HCT116 (cell line): Measurements from ENCODE around the gene NNT. TPM values are rescaled to one million over a fixed set of nuclear protein-coding genes. Genes with fewer than 3 reads are reported as not detected.

ENCODE experiments used
- ATAC-seq: fragments of 200-7000 bp; cut with Tn5 transposase; 2 replicates; pipeline ENCODE4 v1.9.1; 2020; ENCODE audit warnings: mild to moderate bottlenecking, moderate library complexity
- BruUV-seq: library from RNA; stranded (reverse); fragments of 400-500 nt; replicated peaks from 2 replicates; lab custom pipeline; 2021; lab: Mats Ljungman, UMichigan
- CTCF ChIA-PET: fragments of 300-600 bp; sonication (Branson Sonifier 250); formaldehyde crosslinking; loops from one replicate; lab custom pipeline; 2021; ENCODE audit warnings: antibody characterized with exemption; lab: Charles Lee
- POLR2A ChIA-PET: fragments of 300-600, 350-600 bp; sonication (Branson Sonifier 250); formaldehyde crosslinking; loops from one replicate; lab custom pipeline; 2021; ENCODE audit warnings: antibody characterized with exemption; lab: Charles Lee
- RAD21 ChIA-PET, 2 experiments: fragments of 300-600 bp; sonication (Branson Sonifier 250); formaldehyde crosslinking; loops; one replicate each; lab custom pipeline; 2023; ENCODE audit warnings: low total read pairs in 2 of 2; ENCODE audit not compliant: uncharacterized antibody in 2 of 2, unreplicated experiment in 2 of 2, low non-redundant PET in 1 of 2; lab: Charles Lee
- DNase-seq: peaks from one replicate; pipeline ENCODE4 v3.0.0-alpha.2; 2010; ENCODE audit warnings: low read depth, low spot score
- H2AFZ ChIP-seq: fragments of 200-600 bp; shearing (Covaris generic), sonication (generic); 2 replicates; pipeline ENCODE4 v1.6.1; 2017; ENCODE audit warnings: low read depth, mixed run types, mixed read lengths, antibody characterized with exemption, low read length; ENCODE audit not compliant: poor library complexity, severe bottlenecking
- H3K27ac ChIP-seq: 2 replicates; pipeline ENCODE4 v1.5.1; 2012; ENCODE audit warnings: low read depth, low read length
- H3K27me3 ChIP-seq: fragments of 200-600 bp; sonication (generic); 2 replicates; pipeline ENCODE4 v1.6.1; 2016; ENCODE audit warnings: mixed run types, low read length, mixed read lengths; ENCODE audit not compliant: insufficient read depth
- H3K36me3 ChIP-seq, 2 experiments: fragments of 200-500 bp in 1 of 2; fragments of 200-600 bp in 1 of 2; sonication (Bioruptor generic) in 1 of 2; sonication (generic) in 1 of 2; 2 replicates each; pipeline versions ENCODE4 v1.5.1 to v1.6.1; 2014 to 2016; ENCODE audit warnings: low read length in 2 of 2, inconsistent platforms in 1 of 2, mixed read lengths in 1 of 2, mixed run types in 1 of 2; ENCODE audit not compliant: insufficient read depth in 2 of 2, control insufficient read depth in 1 of 2
- H3K4me1 ChIP-seq, 2 experiments: fragments of 200-600 bp in 1 of 2; sonication (generic) in 1 of 2; 2 replicates each; pipeline versions ENCODE4 v1.5.1 to v1.6.1; 2012 to 2017; ENCODE audit warnings: low read length in 2 of 2, inconsistent platforms in 1 of 2, mild to moderate bottlenecking in 1 of 2, mixed read lengths in 1 of 2, mixed run types in 1 of 2, moderate library complexity in 1 of 2; ENCODE audit not compliant: insufficient read depth in 2 of 2, control insufficient read depth in 1 of 2
- H3K4me2 ChIP-seq: fragments of 200-600 bp; sonication (generic); 2 replicates; pipeline ENCODE4 v1.6.1; 2017; ENCODE audit warnings: mixed run types, low read length, mixed read lengths
- H3K4me3 ChIP-seq, 2 experiments: fragments of 200-600 bp in 1 of 2; sonication (generic) in 1 of 2; replicated peaks in 1 of 2; 2 replicates each; pipeline ENCODE4 v1.5.1; 2011 to 2016; ENCODE audit warnings: low read length in 2 of 2, control low read depth in 1 of 2, low read depth in 1 of 2, mild to moderate bottlenecking in 1 of 2, mixed read lengths in 1 of 2, mixed run types in 1 of 2
- H3K79me2 ChIP-seq: fragments of 200-600 bp; sonication (generic); 2 replicates; pipeline ENCODE4 v1.6.1; 2017; ENCODE audit warnings: mild to moderate bottlenecking, mixed run types, low read length, moderate library complexity, mixed read lengths; ENCODE audit not compliant: insufficient read depth
- H3K9ac ChIP-seq: fragments of 200-600 bp; sonication (generic); 2 replicates; pipeline ENCODE4 v1.6.1; 2016; ENCODE audit warnings: low read length, mixed read lengths
- H3K9me2 ChIP-seq: fragments of 200-600 bp; sonication (generic), shearing (Covaris generic); 2 replicates; pipeline ENCODE4 v1.6.1; 2017; ENCODE audit warnings: mixed run types, mild to moderate bottlenecking, moderate library complexity; ENCODE audit not compliant: insufficient read depth
- H3K9me3 ChIP-seq, 2 experiments: fragments of 200-500 bp in 1 of 2; fragments of 200-600 bp in 1 of 2; sonication (Bioruptor generic) in 1 of 2; sonication (generic) in 1 of 2; 2 replicates each; pipeline ENCODE4 v1.6.1; 2014 to 2017; ENCODE audit warnings: low read length in 2 of 2, mixed read lengths in 2 of 2, inconsistent platforms in 1 of 2, low read depth in 1 of 2, mild to moderate bottlenecking in 1 of 2, mixed run types in 1 of 2, moderate library complexity in 1 of 2; ENCODE audit not compliant: control insufficient read depth in 1 of 2, insufficient read depth in 1 of 2
- H4K20me1 ChIP-seq: fragments of 200-600 bp; sonication (generic), shearing (Covaris generic); 2 replicates; pipeline ENCODE4 v1.6.1; 2017; ENCODE audit warnings: mixed run types, mild to moderate bottlenecking, moderate library complexity; ENCODE audit not compliant: insufficient read depth
- CEBPB ChIP-seq: IDR thresholded peaks from 2 replicates; pipeline ENCODE4 v1.6.1; 2012; ENCODE audit warnings: low read depth
- CTCF ChIP-seq, 3 experiments: fragments of 200-600 bp in 1 of 3; sonication (generic) in 1 of 3; IDR thresholded peaks in 2 of 3; conservative IDR thresholded peaks in 1 of 3; 2 replicates each; pipeline ENCODE4 v1.5.1; 2012 to 2017; ENCODE audit warnings: low read depth in 2 of 3, low read length in 2 of 3, antibody characterized with exemption in 1 of 3, borderline replicate concordance in 1 of 3, control low read depth in 1 of 3, mild to moderate bottlenecking in 1 of 3, mixed read lengths in 1 of 3, mixed run types in 1 of 3, moderate library complexity in 1 of 3; ENCODE audit not compliant: insufficient read depth in 1 of 3
- EGR1 ChIP-seq: IDR thresholded peaks from 2 replicates; pipeline ENCODE4 v1.6.1; 2012; ENCODE audit warnings: low read depth
- ELF1 ChIP-seq: IDR thresholded peaks from 2 replicates; pipeline ENCODE4 v1.6.1; 2012; ENCODE audit warnings: low read depth, borderline replicate concordance
- EZH2 ChIP-seq: fragments of 200-600 bp; sonication (generic); IDR thresholded peaks from 2 replicates; pipeline ENCODE4 v1.6.1; 2017; ENCODE audit warnings: antibody characterized with exemption, mixed run types
- JUND ChIP-seq: IDR thresholded peaks from 2 replicates; pipeline ENCODE4 v1.6.1; 2012
- REST ChIP-seq: IDR thresholded peaks from 2 replicates; pipeline ENCODE4 v1.6.1; 2012; ENCODE audit warnings: low read depth
- SIN3A ChIP-seq: IDR thresholded peaks from 2 replicates; pipeline ENCODE4 v1.6.1; 2012; ENCODE audit warnings: low read depth
- TCF7L2 ChIP-seq: IDR thresholded peaks from 2 replicates; pipeline ENCODE4 v1.7.0; 2011; ENCODE audit warnings: borderline replicate concordance, inconsistent platforms; ENCODE audit not compliant: insufficient read depth, insufficient read length; ENCODE audit errors: extremely low read depth
- ZBTB33 ChIP-seq: IDR thresholded peaks from 2 replicates; pipeline ENCODE4 v1.6.1; 2011; ENCODE audit warnings: mild to moderate bottlenecking, low read length, moderate library complexity; ENCODE audit not compliant: insufficient replicate concordance; ENCODE audit errors: extremely low read depth
- ZFX ChIP-seq: fragments of 450-650 bp; IDR thresholded peaks from 2 replicates; pipeline ENCODE4 v1.6.1; 2017
- ZNF274 ChIP-seq: fragments of 200-500 bp; sonication (Bioruptor generic); IDR thresholded peaks from 2 replicates; pipeline ENCODE4 v1.6.1; 2014; ENCODE audit warnings: mild to moderate bottlenecking, low read depth, low read length, inconsistent platforms
- intact Hi-C: fragments of 100-400 bp; cut with micrococcal nuclease; formaldehyde crosslinking; loops from 2 replicates; pipeline ENCODE4 v1.10.0; 2022
- total RNA-seq: library from RNA; stranded (reverse); gene quantifications from one replicate; pipeline ENCODE4 v1.2.1, GENCODE V29; 2021; ENCODE audit not compliant: unreplicated experiment
- TF ChIP-seq, protein P1 (sequence below): IDR thresholded peaks from 2 replicates; pipeline ENCODE4 v1.6.1; 2012

The NNT gene
- total RNA-seq, 1 experiment from 2014 or later, result 0.32 TPM

- TF ChIP-seq CTCF (IDR thresholded peaks at IDR 0.05 in 2 of 3, conservative IDR thresholded peaks at IDR 0.05 in 1 of 3; ENCODE audit: borderline replicate concordance in 1 of 3, insufficient read depth in 1 of 3, low read depth in 2 of 3, low read length in 2 of 3), result no peak
- TF ChIP-seq, all 23 proteins: peak for 0
These were observed 73.3 kb downstream of the NNT start (continued) for GRCh38 chr5:43676083-43676840.

GRCh38 chr5:43677253-43677652 is 74.3 kb downstream of the NNT start:
- H3K9me2 ChIP-seq, result no peaks in the 10 kb centered on the region
- H3K36me3 ChIP-seq, result no peaks in the 10 kb centered on the region
- ChIA-PET POLR2A (no interaction called here), CTCF (no interaction called here), RAD21 (no interaction called here)
- no peak overlapping the region for H3K27ac ChIP-seq
- no TSS peak for BruUV-seq
- no peaks in the 10 kb centered on the region for H4K20me1 ChIP-seq
- no peaks in the 10 kb centered on the region for H3K27me3 ChIP-seq
- DNase-seq, result no peak
- no peaks in the 10 kb centered on the region for H3K9me3 ChIP-seq
- H3K79me2 ChIP-seq, result no peaks in the 10 kb centered on the region
- no peak for ATAC-seq
- H3K9ac ChIP-seq, result no peak overlapping the region
- intact Hi-C loops, result no loop called here
- H2AFZ ChIP-seq, result no peak overlapping the region
- H3K4me3 ChIP-seq, result no peak overlapping the region
- H3K4me1 ChIP-seq, result no peaks in the 10 kb centered on the region
- no peak overlapping the region for H3K4me2 ChIP-seq
- TF ChIP-seq CTCF (IDR thresholded peaks at IDR 0.05 in 2 of 3, conservative IDR thresholded peaks at IDR 0.05 in 1 of 3; ENCODE audit: borderline replicate concordance in 1 of 3, insufficient read depth in 1 of 3, low read depth in 2 of 3, low read length in 2 of 3) (no peak), ELF1 (no peak), ZBTB33 (no peak), TCF7L2 (no peak), REST (no peak), ZFX (no peak), JUND (no peak), EZH2 (no peak), EGR1 (no peak), SIN3A (no peak), CEBPB (no peak), ZNF274 (no peak)
- TF ChIP-seq, protein P1, sequence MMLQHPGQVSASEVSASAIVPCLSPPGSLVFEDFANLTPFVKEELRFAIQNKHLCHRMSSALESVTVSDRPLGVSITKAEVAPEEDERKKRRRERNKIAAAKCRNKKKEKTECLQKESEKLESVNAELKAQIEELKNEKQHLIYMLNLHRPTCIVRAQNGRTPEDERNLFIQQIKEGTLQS, result no peak
